MM.1S (cell line): ENCODE results near the gene ARSD.
"Not testable (repeated sequence)": the region's sequence is repeated elsewhere in the genome, so short reads cannot be mapped to it uniquely, and the experiment has no call there.

ENCODE experiments used
- CTCF ChIP-seq: fragments of 300-600 bp; sonication (generic); IDR thresholded peaks from 2 replicates; pipeline ENCODE4 v1.5.1; 2016; ENCODE audit warnings: antibody characterized with exemption, low read length, mixed read lengths
- EZH2 ChIP-seq: fragments of 300-600 bp; sonication (generic); optimal IDR thresholded peaks from 2 replicates; pipeline ENCODE3; 2017; ENCODE audit warnings: low read depth, mild to moderate bottlenecking, antibody characterized with exemption, low read length, mixed read lengths

GRCh38 chrX:2978639-2979038 lies 49.5 kb upstream of the ARSD start:
- TF ChIP-seq CTCF, EZH2: not testable (repeated sequence)
